Measurements from ENCODE around the gene MAP2K1.

MAP2K1 gene

DNA sequence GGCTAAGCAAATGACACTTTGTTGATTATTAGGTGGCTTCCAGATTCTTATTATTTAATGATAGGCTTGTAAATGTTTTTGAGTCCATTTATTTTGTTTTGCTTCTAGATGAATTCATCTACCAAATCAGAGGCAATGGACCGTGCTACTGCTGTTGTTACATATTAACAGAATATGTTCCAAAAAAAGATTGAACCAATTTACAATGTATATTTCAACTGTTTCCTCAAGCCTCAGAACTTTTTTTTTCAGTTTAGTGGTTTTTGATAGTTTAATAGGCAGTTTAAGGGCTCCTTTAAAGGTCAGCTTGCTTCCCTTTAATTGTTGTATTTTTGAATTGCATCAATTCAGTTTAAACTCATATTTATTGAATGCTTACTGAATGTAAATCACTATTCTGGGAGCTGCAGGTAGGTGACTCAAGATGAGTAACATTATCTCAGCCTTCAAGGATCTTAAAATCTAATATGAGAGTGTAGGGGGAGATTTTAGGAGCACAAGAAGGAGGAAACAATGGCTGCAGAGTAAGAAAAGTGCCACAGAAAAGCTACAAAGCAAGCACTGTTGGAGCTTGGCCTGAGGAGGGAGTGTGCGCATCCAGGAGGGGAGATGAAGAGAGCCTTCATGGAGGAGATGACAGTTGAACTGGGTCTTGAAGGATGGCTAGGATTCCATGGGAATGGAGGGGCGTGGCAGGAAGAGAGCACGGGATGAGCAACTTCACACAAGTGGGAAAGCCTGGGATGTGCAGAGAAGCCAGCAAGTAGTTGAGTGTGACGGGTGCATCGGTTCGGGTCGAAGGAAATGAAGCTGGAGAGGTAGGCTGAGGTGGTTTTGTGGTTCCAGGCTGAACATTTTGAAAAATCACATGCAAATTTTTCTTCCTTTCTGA lies 14.7 kb downstream of the MAP2K1 start:
- H3K27ac ChIP-seq (ENCODE audit: low read length, poor library complexity, severe bottlenecking): no peak overlapping the region
- H2AK5ac ChIP-seq (ENCODE audit: low read length, severe bottlenecking): no peak overlapping the region
- 58% methylated on average over 3 of the region's 8 CpGs for WGBS
- no peak overlapping the region for H4K91ac ChIP-seq (ENCODE audit: low read length)
- H4K8ac ChIP-seq (ENCODE audit: low read length): no peak overlapping the region
- no peaks in the 10 kb centered on the region for H3K9me3 ChIP-seq (ENCODE audit: control insufficient read depth, low read length)
- no peak overlapping the region for H2BK120ac ChIP-seq (ENCODE audit: low read depth, low read length)
- peaks cover 7% of the 10 kb centered on the region for H3K79me1 ChIP-seq (replicated peaks; ENCODE audit: low read length, poor library complexity, severe bottlenecking)
- no peak overlapping the region for H3K4me3 ChIP-seq (ENCODE audit: insufficient read depth in 1 of 2, low read depth in 1 of 2, low read length in 2 of 2)
- H2BK15ac ChIP-seq (ENCODE audit: low read depth, poor library complexity, severe bottlenecking): no peak overlapping the region
- peaks cover 13% of the 10 kb centered on the region for H3K4me1 ChIP-seq (ENCODE audit: control insufficient read depth, insufficient read depth, low read depth, low read length)
- H3K9ac ChIP-seq (ENCODE audit: low read length): no peak overlapping the region
- DNase-seq: no peak
- no peak overlapping the region for H3K18ac ChIP-seq (ENCODE audit: low read depth in 1 of 2, low read length in 2 of 2)
- H2BK5ac ChIP-seq (ENCODE audit: low read depth, low read length, poor library complexity, severe bottlenecking): no peak overlapping the region
- peaks cover 3 to 7% of the 10 kb centered on the region in 2 experiments for H3K36me3 ChIP-seq (ENCODE audit: control insufficient read depth in 1 of 2, insufficient read depth in 2 of 2, low read depth in 1 of 2, low read length in 2 of 2)
- no peak overlapping the region for H3K23ac ChIP-seq (ENCODE audit: low read length in 2 of 2)
- H2AFZ ChIP-seq (ENCODE audit: low read depth, low read length): no peak overlapping the region
- H3K14ac ChIP-seq (ENCODE audit: low read length in 2 of 2): no peak overlapping the region
- H2BK12ac ChIP-seq (ENCODE audit: low read length in 2 of 2): no peak overlapping the region
- H3K27me3 ChIP-seq (ENCODE audit: control insufficient read depth in 1 of 2, insufficient read depth in 1 of 2, low read length in 2 of 2): no peaks in the 10 kb centered on the region
- H3K4me2 ChIP-seq (ENCODE audit: low read length, poor library complexity, severe bottlenecking): no peak overlapping the region
- H3K4ac ChIP-seq (ENCODE audit: low read depth in 1 of 2, low read length in 2 of 2): no peak overlapping the region

DNA sequence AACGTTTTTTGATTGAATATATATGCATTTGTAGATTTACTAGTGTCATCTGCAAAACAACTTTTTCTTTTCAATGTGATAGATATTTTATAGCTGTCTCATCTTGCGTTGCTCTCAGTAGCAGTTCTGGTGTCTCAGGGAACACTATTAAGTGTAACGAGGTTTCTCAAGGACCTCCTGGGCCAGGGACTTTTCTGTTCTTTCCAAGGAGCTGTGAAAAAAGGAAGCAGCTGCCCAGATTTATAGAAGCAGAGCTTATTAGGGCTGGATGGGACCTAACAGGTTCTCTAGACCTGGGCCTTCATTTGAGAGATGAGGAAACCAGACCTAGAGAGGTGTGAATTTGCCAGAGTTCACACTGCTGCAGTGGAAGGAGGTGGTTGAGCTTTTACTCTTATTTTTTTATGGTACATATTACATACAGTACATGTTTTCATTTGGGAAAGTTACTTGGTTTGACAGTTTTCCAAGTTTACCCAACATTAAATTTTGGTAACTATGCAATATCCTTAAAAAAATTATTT lies 16.1 kb downstream of the MAP2K1 start:
- Histone ChIP-seq H3K9me3 (ENCODE audit: control insufficient read depth, low read length) (no peaks in the 10 kb centered on the region), H2BK15ac (ENCODE audit: low read depth, poor library complexity, severe bottlenecking) (no peak overlapping the region), H3K18ac (ENCODE audit: low read depth in 1 of 2, low read length in 2 of 2) (no peak overlapping the region), H3K79me1 (replicated peaks; ENCODE audit: low read length, poor library complexity, severe bottlenecking) (peaks cover 9% of the 10 kb centered on the region), H4K8ac (ENCODE audit: low read length) (no peak overlapping the region), H3K9ac (ENCODE audit: low read length) (no peak overlapping the region), H3K14ac (ENCODE audit: low read length in 2 of 2) (no peak overlapping the region), H3K36me3 (ENCODE audit: control insufficient read depth in 1 of 2, insufficient read depth in 2 of 2, low read depth in 1 of 2, low read length in 2 of 2) (peaks cover 0 to 3% of the 10 kb centered on the region in 2 experiments), H2BK5ac (ENCODE audit: low read depth, low read length, poor library complexity, severe bottlenecking) (no peak overlapping the region), H2AFZ (ENCODE audit: low read depth, low read length) (no peak overlapping the region), H3K23ac (ENCODE audit: low read length in 2 of 2) (no peak overlapping the region), H3K27ac (ENCODE audit: low read length, poor library complexity, severe bottlenecking) (no peak overlapping the region), H3K4me3 (ENCODE audit: insufficient read depth in 1 of 2, low read depth in 1 of 2, low read length in 2 of 2) (no peak overlapping the region), H3K4me2 (ENCODE audit: low read length, poor library complexity, severe bottlenecking) (no peak overlapping the region), H3K4ac (ENCODE audit: low read depth in 1 of 2, low read length in 2 of 2) (no peak overlapping the region), H3K4me1 (ENCODE audit: control insufficient read depth, insufficient read depth, low read depth, low read length) (peaks cover 13% of the 10 kb centered on the region), H4K91ac (ENCODE audit: low read length) (no peak overlapping the region), H2BK12ac (ENCODE audit: low read length in 2 of 2) (no peak overlapping the region), H2BK120ac (ENCODE audit: low read depth, low read length) (no peak overlapping the region), H2AK5ac (ENCODE audit: low read length, severe bottlenecking) (peak overlapping the region; percentile 23), H3K27me3 (ENCODE audit: control insufficient read depth in 1 of 2, insufficient read depth in 1 of 2, low read length in 2 of 2) (no peaks in the 10 kb centered on the region)
- WGBS: 87% methylated on average over 2 of the region's 3 CpGs
- DNase-seq: no peak

DNA sequence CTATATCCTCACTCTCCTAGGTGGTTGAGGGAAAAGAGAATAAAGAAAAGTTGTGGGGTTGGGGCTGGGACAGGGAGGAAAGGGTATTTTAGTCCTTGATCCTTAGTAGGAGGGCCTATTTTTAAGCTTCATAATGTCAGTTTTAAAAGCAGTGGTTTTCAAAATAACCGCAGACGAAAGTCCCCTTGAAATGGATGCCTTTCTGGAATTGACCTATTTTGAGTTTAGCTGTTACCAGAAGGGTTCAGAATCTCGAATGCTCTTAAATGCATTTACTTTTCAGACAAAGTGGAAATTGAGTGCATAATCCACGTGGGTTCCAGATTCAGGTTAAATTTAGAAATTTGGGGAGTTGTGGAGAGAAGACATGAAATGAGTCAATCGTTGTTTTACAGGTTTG lies 16.6 kb downstream of the MAP2K1 start:
- Histone ChIP-seq H3K9ac (ENCODE audit: low read length) (no peak overlapping the region), H2AK5ac (ENCODE audit: low read length, severe bottlenecking) (no peak overlapping the region), H2BK15ac (ENCODE audit: low read depth, poor library complexity, severe bottlenecking) (no peak overlapping the region), H3K23ac (ENCODE audit: low read length in 2 of 2) (no peak overlapping the region), H3K4me3 (ENCODE audit: insufficient read depth in 1 of 2, low read depth in 1 of 2, low read length in 2 of 2) (no peak overlapping the region), H4K91ac (ENCODE audit: low read length) (no peak overlapping the region), H4K8ac (ENCODE audit: low read length) (no peak overlapping the region), H3K27me3 (ENCODE audit: control insufficient read depth in 1 of 2, insufficient read depth in 1 of 2, low read length in 2 of 2) (no peaks in the 10 kb centered on the region), H3K9me3 (ENCODE audit: control insufficient read depth, low read length) (no peaks in the 10 kb centered on the region), H3K4me1 (ENCODE audit: control insufficient read depth, insufficient read depth, low read depth, low read length) (peaks cover 13% of the 10 kb centered on the region), H2BK12ac (ENCODE audit: low read length in 2 of 2) (no peak overlapping the region), H3K18ac (ENCODE audit: low read depth in 1 of 2, low read length in 2 of 2) (no peak overlapping the region), H2BK120ac (ENCODE audit: low read depth, low read length) (no peak overlapping the region), H3K79me1 (replicated peaks; ENCODE audit: low read length, poor library complexity, severe bottlenecking) (peaks cover 11% of the 10 kb centered on the region), H2AFZ (ENCODE audit: low read depth, low read length) (no peak overlapping the region), H2BK5ac (ENCODE audit: low read depth, low read length, poor library complexity, severe bottlenecking) (no peak overlapping the region), H3K14ac (ENCODE audit: low read length in 2 of 2) (no peak overlapping the region), H3K36me3 (ENCODE audit: control insufficient read depth in 1 of 2, insufficient read depth in 2 of 2, low read depth in 1 of 2, low read length in 2 of 2) (no peaks in the 10 kb centered on the region), H3K27ac (ENCODE audit: low read length, poor library complexity, severe bottlenecking) (no peak overlapping the region), H3K4ac (ENCODE audit: low read depth in 1 of 2, low read length in 2 of 2) (no peak overlapping the region), H3K4me2 (ENCODE audit: low read length, poor library complexity, severe bottlenecking) (no peak overlapping the region)
- 93% methylated on average over 4 of the region's 5 CpGs for WGBS
- no peak for DNase-seq

DNA sequence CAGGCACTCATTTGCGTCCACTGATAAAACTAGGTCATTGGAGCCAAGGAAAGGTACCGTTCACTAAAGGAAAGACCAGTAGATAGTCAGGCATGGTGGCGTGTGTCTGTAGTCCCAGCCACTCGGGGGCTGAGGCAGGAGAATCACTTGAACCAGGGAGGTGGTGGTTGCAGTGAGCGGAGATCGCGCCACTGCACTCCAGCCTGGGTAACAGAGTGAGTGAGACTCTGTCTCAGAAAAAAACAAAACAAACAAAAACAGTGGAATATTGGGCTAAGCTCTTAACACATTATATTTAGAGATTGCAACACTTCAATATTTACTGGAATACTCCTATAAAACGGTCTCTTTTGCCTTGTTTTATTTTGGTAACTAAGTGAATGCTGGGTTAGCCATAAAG lies 17.4 kb downstream of the MAP2K1 start:
- 82% methylated on average over 6 of the region's 8 CpGs for WGBS
- Histone ChIP-seq H2AK5ac (ENCODE audit: low read length, severe bottlenecking) (no peak overlapping the region), H2BK120ac (ENCODE audit: low read depth, low read length) (no peak overlapping the region), H3K27ac (ENCODE audit: low read length, poor library complexity, severe bottlenecking) (no peak overlapping the region), H3K27me3 (ENCODE audit: control insufficient read depth in 1 of 2, insufficient read depth in 1 of 2, low read length in 2 of 2) (no peaks in the 10 kb centered on the region), H3K18ac (ENCODE audit: low read depth in 1 of 2, low read length in 2 of 2) (peak overlapping the region in 1 of 2 experiments; percentile 45), H2AFZ (ENCODE audit: low read depth, low read length) (no peak overlapping the region), H3K4me3 (ENCODE audit: insufficient read depth in 1 of 2, low read depth in 1 of 2, low read length in 2 of 2) (no peak overlapping the region), H2BK5ac (ENCODE audit: low read depth, low read length, poor library complexity, severe bottlenecking) (no peak overlapping the region), H4K8ac (ENCODE audit: low read length) (no peak overlapping the region), H4K91ac (ENCODE audit: low read length) (no peak overlapping the region), H3K4me2 (ENCODE audit: low read length, poor library complexity, severe bottlenecking) (no peak overlapping the region), H3K9me3 (ENCODE audit: control insufficient read depth, low read length) (no peaks in the 10 kb centered on the region), H2BK12ac (ENCODE audit: low read length in 2 of 2) (no peak overlapping the region), H3K14ac (ENCODE audit: low read length in 2 of 2) (no peak overlapping the region), H3K36me3 (ENCODE audit: control insufficient read depth in 1 of 2, insufficient read depth in 2 of 2, low read depth in 1 of 2, low read length in 2 of 2) (no peaks in the 10 kb centered on the region), H3K23ac (ENCODE audit: low read length in 2 of 2) (no peak overlapping the region), H3K4ac (ENCODE audit: low read depth in 1 of 2, low read length in 2 of 2) (no peak overlapping the region), H3K79me1 (replicated peaks; ENCODE audit: low read length, poor library complexity, severe bottlenecking) (peaks cover 19% of the 10 kb centered on the region), H3K4me1 (ENCODE audit: control insufficient read depth, insufficient read depth, low read depth, low read length) (peaks cover 13% of the 10 kb centered on the region), H3K9ac (ENCODE audit: low read length) (no peak overlapping the region), H2BK15ac (ENCODE audit: low read depth, poor library complexity, severe bottlenecking) (no peak overlapping the region)
- DNase-seq: no peak

Measured in mesenchymal stem cell (in vitro differentiated cells and primary cell).